SHP77 treated with DMSO at 0.1 percent for 48 hours (cell line): ENCODE results near the gene WDR18.

Source experiments
- DNase-seq: peaks from one replicate; lab custom pipeline; 2025; lab: John Stamatoyannopoulos, UW

Gene WDR18

DNA sequence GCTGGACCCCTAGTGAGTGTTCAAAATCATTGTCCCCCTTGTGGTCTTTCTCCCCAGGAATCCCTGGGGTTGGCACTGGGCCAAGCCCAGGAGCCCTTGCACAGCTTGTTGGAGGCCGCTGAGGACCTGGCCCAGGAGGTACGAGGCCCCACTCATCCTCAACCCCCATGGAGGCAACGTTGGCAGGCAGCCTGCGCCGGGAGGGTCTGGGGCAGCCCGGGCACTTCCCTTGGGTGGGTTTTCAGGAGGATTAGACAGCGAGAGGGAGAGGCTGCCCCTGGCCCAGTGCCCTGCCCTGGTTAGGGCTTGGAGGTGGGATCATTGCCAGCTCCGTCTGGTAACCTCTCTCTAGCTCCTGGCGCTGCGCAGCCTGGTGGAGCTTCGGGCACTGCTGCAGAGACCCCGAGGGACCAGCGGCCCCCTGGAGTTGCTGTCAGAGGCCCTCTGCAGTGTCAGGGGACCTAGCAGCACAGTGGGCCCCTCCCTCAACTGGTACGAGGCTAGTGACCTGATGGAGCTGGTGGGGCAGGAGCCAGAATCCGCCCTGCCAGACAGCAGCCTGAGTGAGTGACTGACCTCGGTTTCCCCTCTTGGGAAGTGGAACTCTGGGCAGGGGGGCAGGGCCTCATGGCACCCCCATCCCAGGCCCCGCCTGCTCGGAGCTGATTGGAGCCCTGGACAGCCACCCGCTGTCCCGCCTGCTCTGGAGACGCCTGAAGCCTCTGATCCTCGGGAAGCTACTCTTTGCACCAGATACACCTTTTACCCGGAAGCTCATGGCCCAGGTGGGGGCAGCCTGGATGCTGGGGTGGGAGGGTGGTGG, 58.8 kb downstream of the WDR18 start:
- no peak for DNase-seq
